Panc1 (cell line): ENCODE results near the gene TBRG1. TPM values are rescaled to one million over a fixed set of nuclear protein-coding genes. Genes with fewer than 3 reads are reported as not detected.

Experiments
- ATAC-seq: fragments of 200-7000 bp; cut with Tn5 transposase; 2 replicates; pipeline ENCODE4 v1.9.1; 2020; ENCODE audit warnings: mild to moderate bottlenecking, moderate library complexity
- BruUV-seq: library from RNA; stranded (reverse); fragments of 400-500 nt; replicated peaks from 2 replicates; lab custom pipeline; 2021; lab: Mats Ljungman, UMichigan
- CTCF ChIA-PET: fragments of 300-600 bp; sonication (Branson Sonifier 250); formaldehyde crosslinking; loops from one replicate; lab custom pipeline; 2022; ENCODE audit warnings: antibody characterized with exemption; lab: Charles Lee
- POLR2A ChIA-PET: fragments of 300-600 bp; sonication (Branson Sonifier 250); formaldehyde crosslinking; loops from one replicate; lab custom pipeline; 2022; ENCODE audit warnings: antibody characterized with exemption; lab: Charles Lee
- DNase-seq: peaks from one replicate; pipeline ENCODE4 v3.0.0-alpha.2; 2010; ENCODE audit warnings: low read depth, low spot score
- H3K27ac ChIP-seq: 2 replicates; pipeline ENCODE4 v1.5.1; 2011; ENCODE audit warnings: mild to moderate bottlenecking, low read length, inconsistent platforms
- H3K27me3 ChIP-seq: fragments of 200-500 bp; sonication (Bioruptor generic); 2 replicates; pipeline ENCODE4 v1.6.0; 2014; ENCODE audit warnings: low read length, inconsistent platforms; ENCODE audit not compliant: control insufficient read depth, insufficient read depth
- H3K36me3 ChIP-seq: fragments of 200-500 bp; sonication (Bioruptor generic); 2 replicates; pipeline ENCODE4 v1.5.1; 2014; ENCODE audit warnings: inconsistent platforms, mild to moderate bottlenecking, low read length, moderate library complexity; ENCODE audit not compliant: control insufficient read depth, insufficient read depth
- H3K4me1 ChIP-seq: 2 replicates; pipeline ENCODE4 v1.5.1; 2011; ENCODE audit warnings: inconsistent platforms, mild to moderate bottlenecking, low read length, moderate library complexity; ENCODE audit not compliant: control insufficient read depth, insufficient read depth
- H3K4me3 ChIP-seq, 2 experiments: 2 replicates each; pipeline ENCODE4 v1.5.1; 2011 to 2012; ENCODE audit warnings: low read depth in 2 of 2, low read length in 2 of 2, mild to moderate bottlenecking in 2 of 2, inconsistent platforms in 1 of 2, moderate library complexity in 1 of 2
- H3K9me3 ChIP-seq: fragments of 200-500 bp; sonication (Bioruptor generic); 2 replicates; pipeline ENCODE4 v1.5.1; 2014; ENCODE audit warnings: low read depth, mild to moderate bottlenecking, inconsistent platforms, low read length, moderate library complexity; ENCODE audit not compliant: control insufficient read depth, insufficient read depth
- POLR2AphosphoS5 ChIP-seq: IDR thresholded peaks from 2 replicates; pipeline ENCODE4 v1.6.1; 2012; ENCODE audit warnings: mild to moderate bottlenecking, low read depth, low read length, moderate library complexity
- SIN3A ChIP-seq: IDR thresholded peaks from 2 replicates; pipeline ENCODE4 v1.6.1; 2012; ENCODE audit warnings: low read depth, mild to moderate bottlenecking, low read length, moderate library complexity, borderline replicate concordance; ENCODE audit not compliant: insufficient read depth
- TCF7L2 ChIP-seq: IDR thresholded peaks from 2 replicates; pipeline ENCODE4 v1.6.1; 2011; ENCODE audit warnings: mild to moderate bottlenecking, low read depth, low read length, inconsistent platforms
- in situ Hi-C: cut with HindIII; loops from 2 replicates; pipeline ENCODE4 v1.10.0; 2016; ENCODE audit warnings: low sequenced_read_pairs, low pct_unique_long_range_greater_than_20kb
- intact Hi-C: fragments of 100-400 bp; cut with micrococcal nuclease; formaldehyde crosslinking; loops from one replicate; pipeline ENCODE4 v1.10.0; 2022; ENCODE audit not compliant: unreplicated experiment
- total RNA-seq: library from RNA; stranded (reverse); gene quantifications from one replicate; pipeline ENCODE4 v1.2.1, GENCODE V29; 2021; ENCODE audit not compliant: unreplicated experiment
- TF ChIP-seq, protein P1 (sequence below): fragments of 450-650 bp; IDR thresholded peaks from 2 replicates; pipeline ENCODE4 v1.5.1; 2017; ENCODE audit warnings: mild to moderate bottlenecking
- TF ChIP-seq, protein P2 (sequence below), 2 experiments: IDR thresholded peaks; 2 replicates each; pipeline ENCODE4 v1.6.1; 2011 to 2012; ENCODE audit warnings: low read depth in 2 of 2, control low read depth in 1 of 2, low read length in 1 of 2, mild to moderate bottlenecking in 1 of 2, moderate library complexity in 1 of 2; ENCODE audit not compliant: insufficient read depth in 1 of 2

TBRG1 gene
- total RNA-seq, 1 experiment from 2014 or later, result 35.0 TPM

DNA sequence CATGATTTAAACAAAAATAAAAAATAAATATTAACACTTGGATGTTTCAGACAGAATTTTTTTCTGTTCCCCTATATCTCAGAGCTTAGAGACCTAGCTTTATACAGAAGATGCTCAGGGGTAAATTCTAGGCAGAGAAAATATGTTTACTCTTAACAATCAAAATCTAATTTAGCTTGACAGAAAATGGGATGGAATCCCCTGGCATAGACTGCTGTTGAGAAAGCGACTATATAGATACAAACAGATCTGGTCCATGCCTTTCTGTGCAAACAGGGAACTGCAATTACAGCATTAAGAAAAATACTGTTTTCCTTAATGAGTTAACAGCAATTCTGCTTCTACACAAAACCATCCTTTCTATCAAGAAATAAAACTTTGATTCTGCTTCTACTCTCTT is 36.3 kb downstream of the TBRG1 start:
- no peaks in the 10 kb centered on the region for H3K4me1 ChIP-seq
- CTCF ChIA-PET, result interaction anchor here (0.6 kb wide), 1 partner anchor 109 kb away, joined by 4 read pairs; no protein-coding TSS in a partner anchor
- in situ Hi-C loops, result no loop called here
- no peak for DNase-seq
- no peaks in the 10 kb centered on the region for H3K27me3 ChIP-seq
- POLR2A ChIA-PET, result no interaction called here
- intact Hi-C loops, result no loop called here
- H3K9me3 ChIP-seq, result no peaks in the 10 kb centered on the region
- ATAC-seq, result no peak
- TF ChIP-seq, protein P1, sequence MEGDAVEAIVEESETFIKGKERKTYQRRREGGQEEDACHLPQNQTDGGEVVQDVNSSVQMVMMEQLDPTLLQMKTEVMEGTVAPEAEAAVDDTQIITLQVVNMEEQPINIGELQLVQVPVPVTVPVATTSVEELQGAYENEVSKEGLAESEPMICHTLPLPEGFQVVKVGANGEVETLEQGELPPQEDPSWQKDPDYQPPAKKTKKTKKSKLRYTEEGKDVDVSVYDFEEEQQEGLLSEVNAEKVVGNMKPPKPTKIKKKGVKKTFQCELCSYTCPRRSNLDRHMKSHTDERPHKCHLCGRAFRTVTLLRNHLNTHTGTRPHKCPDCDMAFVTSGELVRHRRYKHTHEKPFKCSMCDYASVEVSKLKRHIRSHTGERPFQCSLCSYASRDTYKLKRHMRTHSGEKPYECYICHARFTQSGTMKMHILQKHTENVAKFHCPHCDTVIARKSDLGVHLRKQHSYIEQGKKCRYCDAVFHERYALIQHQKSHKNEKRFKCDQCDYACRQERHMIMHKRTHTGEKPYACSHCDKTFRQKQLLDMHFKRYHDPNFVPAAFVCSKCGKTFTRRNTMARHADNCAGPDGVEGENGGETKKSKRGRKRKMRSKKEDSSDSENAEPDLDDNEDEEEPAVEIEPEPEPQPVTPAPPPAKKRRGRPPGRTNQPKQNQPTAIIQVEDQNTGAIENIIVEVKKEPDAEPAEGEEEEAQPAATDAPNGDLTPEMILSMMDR, result no peak
- TF ChIP-seq, protein P2, sequence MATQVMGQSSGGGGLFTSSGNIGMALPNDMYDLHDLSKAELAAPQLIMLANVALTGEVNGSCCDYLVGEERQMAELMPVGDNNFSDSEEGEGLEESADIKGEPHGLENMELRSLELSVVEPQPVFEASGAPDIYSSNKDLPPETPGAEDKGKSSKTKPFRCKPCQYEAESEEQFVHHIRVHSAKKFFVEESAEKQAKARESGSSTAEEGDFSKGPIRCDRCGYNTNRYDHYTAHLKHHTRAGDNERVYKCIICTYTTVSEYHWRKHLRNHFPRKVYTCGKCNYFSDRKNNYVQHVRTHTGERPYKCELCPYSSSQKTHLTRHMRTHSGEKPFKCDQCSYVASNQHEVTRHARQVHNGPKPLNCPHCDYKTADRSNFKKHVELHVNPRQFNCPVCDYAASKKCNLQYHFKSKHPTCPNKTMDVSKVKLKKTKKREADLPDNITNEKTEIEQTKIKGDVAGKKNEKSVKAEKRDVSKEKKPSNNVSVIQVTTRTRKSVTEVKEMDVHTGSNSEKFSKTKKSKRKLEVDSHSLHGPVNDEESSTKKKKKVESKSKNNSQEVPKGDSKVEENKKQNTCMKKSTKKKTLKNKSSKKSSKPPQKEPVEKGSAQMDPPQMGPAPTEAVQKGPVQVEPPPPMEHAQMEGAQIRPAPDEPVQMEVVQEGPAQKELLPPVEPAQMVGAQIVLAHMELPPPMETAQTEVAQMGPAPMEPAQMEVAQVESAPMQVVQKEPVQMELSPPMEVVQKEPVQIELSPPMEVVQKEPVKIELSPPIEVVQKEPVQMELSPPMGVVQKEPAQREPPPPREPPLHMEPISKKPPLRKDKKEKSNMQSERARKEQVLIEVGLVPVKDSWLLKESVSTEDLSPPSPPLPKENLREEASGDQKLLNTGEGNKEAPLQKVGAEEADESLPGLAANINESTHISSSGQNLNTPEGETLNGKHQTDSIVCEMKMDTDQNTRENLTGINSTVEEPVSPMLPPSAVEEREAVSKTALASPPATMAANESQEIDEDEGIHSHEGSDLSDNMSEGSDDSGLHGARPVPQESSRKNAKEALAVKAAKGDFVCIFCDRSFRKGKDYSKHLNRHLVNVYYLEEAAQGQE (IDR thresholded peaks at IDR 0.05; ENCODE audit: insufficient read depth in 1 of 2, low read depth in 2 of 2, low read length in 1 of 2), result no peak
- no peak for TF ChIP-seq TCF7L2
- TF ChIP-seq POLR2AphosphoS5, result no peak
- no peak for TF ChIP-seq SIN3A
- H3K4me3 ChIP-seq, result no peak overlapping the region
- BruUV-seq, result no TSS peak
- no peaks in the 10 kb centered on the region for H3K36me3 ChIP-seq
- H3K27ac ChIP-seq, result no peak overlapping the region

DNA sequence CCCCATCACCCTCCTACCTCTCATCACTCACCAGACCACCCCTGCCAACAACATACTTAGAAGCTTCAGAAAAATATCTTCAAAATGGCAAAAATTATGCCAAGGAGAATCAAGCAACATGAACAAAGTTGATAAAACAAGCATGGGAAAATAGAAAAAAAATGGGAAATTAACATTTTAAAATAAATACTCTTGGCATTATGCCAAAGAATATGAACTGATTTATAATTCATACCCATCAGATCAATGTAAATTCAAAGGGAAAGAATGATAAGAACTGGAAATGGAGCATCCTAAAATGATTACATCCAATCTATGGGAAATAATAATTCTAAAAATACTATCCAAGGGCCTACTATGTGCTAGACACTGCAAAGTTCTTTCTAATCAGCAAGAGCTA is 38.9 kb downstream of the TBRG1 start:
- no peaks in the 10 kb centered on the region for H3K36me3 ChIP-seq
- TF ChIP-seq SIN3A (no peak), POLR2AphosphoS5 (no peak), TCF7L2 (no peak)
- TF ChIP-seq, protein P2 (IDR thresholded peaks at IDR 0.05; ENCODE audit: insufficient read depth in 1 of 2, low read depth in 2 of 2, low read length in 1 of 2), result no peak
- TF ChIP-seq, protein P1, result no peak
- H3K27ac ChIP-seq, result no peak overlapping the region
- ATAC-seq (no peak), DNase-seq (no peak)
- CTCF ChIA-PET, result interaction anchor here (1.0 kb wide), 1 partner anchor 101 kb away, joined by 4 read pairs; no protein-coding TSS in a partner anchor
- no peak overlapping the region for H3K4me3 ChIP-seq
- POLR2A ChIA-PET, result no interaction called here
- intact Hi-C loops, result no loop called here
- no peaks in the 10 kb centered on the region for H3K4me1 ChIP-seq
- no TSS peak for BruUV-seq
- in situ Hi-C loops, result loop anchor here (10.0 kb wide), 1 partner anchor 173 kb away; no protein-coding TSS in a partner anchor
- H3K27me3 ChIP-seq, result no peaks in the 10 kb centered on the region
- no peaks in the 10 kb centered on the region for H3K9me3 ChIP-seq
